GM18870 (cell line): ENCODE results near the gene CRCP.
"Not testable (repeated sequence)": the region's sequence is repeated elsewhere in the genome, so short reads cannot be mapped to it uniquely, and the experiment has no call there.

Experiments used
- ATAC-seq: cut with Tn5 transposase; IDR thresholded peaks from one replicate; pipeline ENCODE4 v1.9.1; 2021; ENCODE audit warnings: moderate library complexity; ENCODE audit not compliant: unreplicated experiment

CRCP gene

GRCh38 chr7:66152371-66153191, 37.9 kb downstream of the CRCP start:
- ATAC-seq, result no peak

DNA sequence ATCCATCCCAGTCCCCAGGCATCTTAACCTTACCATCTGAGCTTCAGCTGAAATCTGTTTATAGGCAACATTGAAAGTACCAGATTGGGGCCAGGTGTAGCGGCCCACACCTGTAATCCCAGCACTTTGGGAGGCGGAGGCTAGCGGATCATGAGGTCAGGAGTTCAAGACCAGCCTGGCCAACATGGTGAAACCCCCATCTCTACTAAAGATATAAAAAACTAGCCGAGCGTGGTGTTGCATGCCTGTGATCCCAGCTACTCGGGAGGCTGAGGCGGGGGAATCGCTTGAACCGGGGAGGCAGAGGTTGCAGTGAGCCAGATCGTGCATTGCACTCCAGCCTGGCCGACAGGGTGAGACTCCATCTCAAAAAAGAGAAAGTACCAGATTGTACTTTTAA, 39.0 kb downstream of the CRCP start:
- no peak for ATAC-seq

DNA sequence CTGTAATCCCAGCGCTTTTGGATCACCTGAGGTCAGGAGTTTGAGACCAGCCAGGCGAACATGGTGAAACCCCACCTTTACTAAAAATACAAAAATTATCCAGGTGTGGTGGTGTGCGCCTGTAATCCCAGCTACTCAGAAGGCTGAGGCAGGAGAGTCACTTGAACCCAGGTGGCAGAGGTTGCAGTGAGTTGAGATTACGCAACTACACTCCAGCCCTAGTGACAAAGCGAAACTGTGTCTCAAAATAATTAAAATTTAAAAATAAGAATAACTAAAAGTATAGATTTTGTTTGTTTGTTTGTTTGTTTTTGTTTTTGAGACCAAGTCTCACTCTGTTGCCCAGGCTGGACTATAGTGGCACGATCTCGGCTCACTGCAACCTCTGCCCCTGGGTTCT, 41.4 kb downstream of the CRCP start:
- ATAC-seq, result not testable (repeated sequence)

DNA sequence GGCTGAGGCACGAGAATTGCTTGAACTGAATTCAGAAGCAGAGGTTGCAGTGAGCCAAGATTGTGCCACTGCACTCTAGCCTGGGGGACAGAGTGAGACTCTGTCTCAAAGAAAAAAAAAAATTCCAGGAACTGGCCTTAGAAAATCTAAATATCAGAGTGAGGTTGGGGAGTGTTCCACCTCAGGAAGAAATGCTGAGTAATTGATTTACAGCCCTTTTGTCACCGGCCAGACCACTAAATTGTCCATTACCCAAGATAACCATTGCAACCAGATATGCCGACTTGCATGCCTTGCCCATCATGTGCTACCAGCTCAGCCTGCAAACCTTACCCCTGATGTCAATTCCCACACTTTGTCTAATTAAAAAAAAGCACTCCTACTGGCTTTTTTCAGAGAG, 42.4 kb downstream of the CRCP start:
- ATAC-seq, result no peak

- ATAC-seq, result no peak
These were observed 48.0 kb downstream of the CRCP start for GRCh38 chr7:66162622-66163021.

DNA sequence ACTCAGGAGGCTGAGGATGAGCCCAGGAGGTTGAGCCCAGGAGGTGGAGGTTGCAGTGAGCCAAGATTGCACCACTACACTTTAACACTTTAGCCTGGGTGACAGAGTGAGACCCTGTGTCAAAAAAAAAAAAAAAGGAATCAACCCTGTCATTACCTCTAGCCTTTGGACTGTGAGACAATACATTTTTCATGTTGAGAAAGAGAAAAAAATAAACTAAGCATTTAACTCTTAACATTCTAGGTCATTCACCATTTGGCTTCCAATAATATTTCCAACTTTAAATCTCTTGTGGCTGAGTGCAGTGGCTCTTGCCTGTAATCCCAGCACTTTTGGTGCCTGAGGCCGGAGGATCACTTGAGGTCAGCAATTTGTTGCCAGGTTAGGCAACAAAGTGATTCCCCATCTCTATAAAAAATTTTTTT, 48.6 kb downstream of the CRCP start:
- ATAC-seq, result no peak

DNA sequence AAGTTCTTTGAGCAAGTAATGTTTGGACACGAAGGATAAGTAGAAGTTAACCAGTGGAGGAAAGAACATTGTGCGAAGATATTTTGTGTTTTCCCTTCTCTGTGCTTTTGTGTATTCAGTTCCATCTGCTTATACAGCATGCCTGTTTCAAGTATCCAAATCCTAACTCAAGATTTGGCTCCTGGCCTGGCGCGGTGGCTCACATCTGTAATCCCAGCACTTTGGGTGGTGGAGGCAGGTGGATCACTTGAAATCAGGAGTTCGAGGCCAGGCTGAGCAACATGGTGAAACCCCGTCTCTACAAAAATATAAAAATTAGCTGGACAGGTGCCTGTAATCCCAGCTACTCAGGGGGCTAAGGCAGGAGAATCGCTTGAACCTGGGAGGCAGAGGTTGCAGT, 49.7 kb downstream of the CRCP start:
- ATAC-seq, result no peak

DNA sequence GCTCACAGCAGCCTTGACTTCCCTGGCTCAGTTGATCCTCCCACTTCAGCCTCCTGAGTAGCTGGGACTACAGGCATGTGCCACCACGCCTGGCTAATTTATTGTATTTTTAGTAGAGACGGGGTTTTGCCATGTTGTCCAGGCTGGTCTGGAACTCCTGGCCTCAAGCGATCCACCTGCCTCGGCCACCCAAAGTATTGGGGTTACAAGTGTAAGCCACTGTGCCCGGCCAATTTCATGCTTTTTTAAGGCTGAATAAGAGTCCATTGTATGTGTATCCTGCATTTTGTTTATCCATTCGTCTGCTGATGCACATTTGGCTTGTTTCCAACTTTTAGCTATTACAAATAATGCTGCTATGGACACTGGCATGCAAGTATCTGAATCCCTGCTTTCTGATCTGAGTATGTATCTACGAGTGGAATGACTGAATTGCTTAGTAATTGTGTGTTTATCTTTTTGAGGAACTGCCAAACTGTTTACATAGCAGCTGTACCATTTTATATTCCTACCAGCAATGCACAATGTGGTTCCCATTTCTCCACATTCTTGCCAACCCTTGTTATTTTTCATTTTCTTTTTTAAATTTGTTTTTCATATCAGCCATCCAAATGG, 53.2 kb downstream of the CRCP start:
- ATAC-seq, result no peak

GRCh38 chr7:66169616-66170015, 55.0 kb downstream of the CRCP start:
- ATAC-seq, result no peak

GRCh38 chr7:66170309-66171231, 55.9 kb downstream of the CRCP start:
- no peak for ATAC-seq

DNA sequence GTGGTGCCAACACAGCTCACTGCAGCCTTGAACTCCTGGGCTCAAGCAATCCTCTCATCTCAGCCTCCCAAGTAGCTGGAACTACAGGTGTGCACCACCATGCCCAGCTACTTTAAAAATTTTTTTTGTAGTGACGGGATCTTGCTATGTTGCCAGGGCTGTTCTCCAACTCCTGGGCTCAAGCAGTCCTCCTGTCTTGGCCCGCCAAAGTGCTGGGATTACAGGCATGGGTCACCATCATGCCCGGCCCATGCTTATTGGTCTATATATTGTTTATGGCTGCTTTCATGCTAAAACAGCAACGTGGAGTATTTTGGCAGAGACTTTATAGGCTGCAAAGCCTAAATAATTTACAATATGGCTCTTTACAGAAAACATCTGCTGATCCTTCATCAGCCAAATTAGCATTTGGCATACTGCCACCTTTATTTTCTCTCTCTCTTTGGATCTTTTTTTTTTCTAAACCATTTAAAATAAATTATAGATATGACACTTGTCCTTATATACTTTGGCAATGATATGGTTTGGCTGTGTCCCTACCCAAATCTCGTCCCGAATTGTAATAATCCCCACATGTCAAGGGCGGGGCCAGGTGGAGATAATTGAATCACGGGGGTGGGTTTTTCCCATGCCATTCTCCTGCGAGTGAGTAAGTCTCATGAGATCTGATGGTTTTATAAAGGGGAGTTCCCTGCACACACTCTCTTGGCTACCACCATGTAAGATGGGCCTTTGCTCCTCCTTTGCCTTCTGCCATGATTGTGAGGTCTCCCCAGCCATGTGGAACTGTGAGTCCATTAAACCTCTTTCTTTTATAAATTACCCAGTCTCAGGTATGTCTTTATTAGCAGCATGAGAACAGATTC, 58.1 kb downstream of the CRCP start:
- ATAC-seq, result not testable (repeated sequence)

GRCh38 chr7:66173856-66174255, 59.2 kb downstream of the CRCP start:
- no peak for ATAC-seq

GRCh38 chr7:66175006-66175405, 60.4 kb downstream of the CRCP start:
- not testable (repeated sequence) for ATAC-seq

DNA sequence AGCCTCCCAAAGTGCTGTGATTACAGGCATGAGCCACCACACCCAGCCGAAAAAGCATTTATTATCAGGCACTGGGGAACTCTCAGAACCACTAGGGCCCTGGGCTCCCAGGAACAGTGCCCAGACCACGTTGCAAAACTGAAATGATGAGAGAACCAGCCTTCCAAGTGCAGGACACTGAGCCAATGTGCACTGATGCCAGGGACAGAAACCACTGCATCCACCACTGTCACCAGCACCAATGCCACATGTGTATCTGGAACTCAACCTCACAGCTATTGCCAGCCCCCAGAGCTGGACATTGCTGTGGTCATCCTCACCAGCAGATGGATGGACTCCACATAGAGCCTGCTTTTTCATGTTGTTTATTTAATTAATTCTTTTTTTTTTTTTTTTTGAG, 62.3 kb downstream of the CRCP start:
- no peak for ATAC-seq

- no peak for ATAC-seq
These were observed 63.6 kb downstream of the CRCP start for GRCh38 chr7:66178258-66178657.

DNA sequence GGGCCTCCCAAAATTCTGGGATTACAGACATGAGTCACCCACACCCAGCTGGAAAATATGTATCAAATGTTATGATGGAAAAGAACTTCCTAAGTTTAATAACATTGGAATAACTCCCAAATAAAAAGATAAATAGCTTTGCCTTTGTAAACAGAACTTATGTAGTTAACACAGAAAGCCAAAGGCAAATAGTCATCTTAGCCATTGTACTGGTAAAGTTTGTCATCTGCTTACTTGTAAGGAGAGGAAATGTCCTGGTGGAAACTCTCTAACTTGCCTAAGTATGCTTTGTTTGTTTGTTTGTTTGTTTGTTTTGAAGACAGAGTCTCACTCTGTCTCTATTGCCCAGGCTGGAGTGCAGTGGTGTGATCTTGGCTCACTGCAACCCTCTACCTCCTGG, 66.7 kb downstream of the CRCP start:
- ATAC-seq, result no peak

DNA sequence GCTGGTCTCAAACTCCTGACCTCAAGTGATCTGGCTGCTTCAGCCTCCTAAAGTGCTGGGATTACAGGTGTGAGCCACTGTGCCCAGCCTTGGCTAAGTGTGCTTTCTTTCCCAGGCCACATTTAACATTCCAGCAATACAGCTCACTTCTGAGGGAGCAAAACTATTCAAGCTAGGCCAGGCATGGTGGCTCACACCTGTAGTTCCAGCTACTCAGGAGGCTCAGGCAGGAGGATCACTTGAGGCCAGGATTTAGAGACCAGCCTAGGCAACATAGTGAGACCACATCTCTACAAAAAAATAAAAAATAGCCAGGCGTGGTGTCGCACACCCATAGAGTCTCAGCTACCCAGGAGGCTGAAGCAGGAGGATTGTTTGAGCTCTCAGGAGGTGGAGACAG, 67.2 kb downstream of the CRCP start:
- ATAC-seq, result no peak

GRCh38 chr7:66182920-66183319, 68.3 kb downstream of the CRCP start:
- ATAC-seq, result no peak

- ATAC-seq, result no peak
These were observed 69.1 kb downstream of the CRCP start for GRCh38 chr7:66183700-66184099.

GRCh38 chr7:66185680-66186187, 71.1 kb downstream of the CRCP start:
- ATAC-seq, result no peak
